Dendritic cell treated with granulocyte-macrophage colony-stimulating factor and Interleukin-4, amounts not matched to agents 40 ng/mL and 50 ng/mL, for 4 days (primary cell): ENCODE measurements around the gene ADAMTS17.

Experiments used
- H3K27ac Mint-ChIP-seq: one replicate; pipeline ENCODE4 v1.8.0; 2022; ENCODE audit warnings: mild to moderate bottlenecking, mixed read lengths
- H3K27me3 Mint-ChIP-seq: one replicate; pipeline ENCODE4 v1.8.0; 2022; ENCODE audit warnings: mild to moderate bottlenecking, mixed read lengths
- H3K36me3 Mint-ChIP-seq: one replicate; pipeline ENCODE4 v1.8.0; 2022; ENCODE audit warnings: low read depth, mixed read lengths
- H3K4me1 Mint-ChIP-seq: one replicate; pipeline ENCODE4 v1.8.0; 2022; ENCODE audit warnings: low read depth, mixed read lengths
- H3K4me3 Mint-ChIP-seq: one replicate; pipeline ENCODE4 v1.8.0; 2022; ENCODE audit warnings: mild to moderate bottlenecking, moderate library complexity, mixed read lengths
- H3K9me3 Mint-ChIP-seq: one replicate; pipeline ENCODE4 v1.8.0; 2022; ENCODE audit warnings: mixed read lengths
- intact Hi-C: fragments of 100-400 bp; cut with micrococcal nuclease; formaldehyde crosslinking; loops from one replicate; pipeline ENCODE4 v1.15.0; 2022

Gene ADAMTS17

GRCh38 chr15:100158356-100158755 lies 183.4 kb downstream of the ADAMTS17 start:
- Mint-ChIP-seq H3K36me3 (no peaks in the 10 kb centered on the region), H3K27ac (no peak overlapping the region), H3K9me3 (no peaks in the 10 kb centered on the region), H3K4me1 (no peaks in the 10 kb centered on the region), H3K4me3 (no peak overlapping the region), H3K27me3 (no peaks in the 10 kb centered on the region)
- intact Hi-C loops = no loop called here

GRCh38 chr15:100156201-100156600 lies 185.6 kb downstream of the ADAMTS17 start:
- no peak overlapping the region for H3K27ac Mint-ChIP-seq
- no peaks in the 10 kb centered on the region for H3K9me3 Mint-ChIP-seq
- H3K4me1 Mint-ChIP-seq = no peaks in the 10 kb centered on the region
- no peak overlapping the region for H3K4me3 Mint-ChIP-seq
- no peaks in the 10 kb centered on the region for H3K27me3 Mint-ChIP-seq
- intact Hi-C loops = no loop called here
- no peaks in the 10 kb centered on the region for H3K36me3 Mint-ChIP-seq

GRCh38 chr15:100154338-100154737 lies 187.4 kb downstream of the ADAMTS17 start:
- no peaks in the 10 kb centered on the region for H3K4me1 Mint-ChIP-seq
- H3K4me3 Mint-ChIP-seq = no peak overlapping the region
- intact Hi-C loops = no loop called here
- peaks cover 14% of the 10 kb centered on the region for H3K9me3 Mint-ChIP-seq
- H3K27ac Mint-ChIP-seq = no peak overlapping the region
- H3K27me3 Mint-ChIP-seq = no peaks in the 10 kb centered on the region
- no peaks in the 10 kb centered on the region for H3K36me3 Mint-ChIP-seq

- H3K4me1 Mint-ChIP-seq = no peaks in the 10 kb centered on the region
- no peaks in the 10 kb centered on the region for H3K36me3 Mint-ChIP-seq
- no peak overlapping the region for H3K27ac Mint-ChIP-seq
- no peaks in the 10 kb centered on the region for H3K27me3 Mint-ChIP-seq
- intact Hi-C loops = no loop called here
- H3K9me3 Mint-ChIP-seq = peaks cover 33% of the 10 kb centered on the region
- no peak overlapping the region for H3K4me3 Mint-ChIP-seq
Observed at GRCh38 chr15:100152463-100152862, 189.3 kb downstream of the ADAMTS17 start.

- Mint-ChIP-seq H3K27me3 (no peaks in the 10 kb centered on the region), H3K36me3 (no peaks in the 10 kb centered on the region), H3K9me3 (peaks cover 43% of the 10 kb centered on the region), H3K27ac (no peak overlapping the region), H3K4me1 (no peaks in the 10 kb centered on the region), H3K4me3 (no peak overlapping the region)
- intact Hi-C loops = no loop called here
Observed at GRCh38 chr15:100150906-100151305, 190.9 kb downstream of the ADAMTS17 start.

GRCh38 chr15:100147828-100148227 lies 193.9 kb downstream of the ADAMTS17 start:
- H3K27ac Mint-ChIP-seq = no peak overlapping the region
- intact Hi-C loops = no loop called here
- H3K27me3 Mint-ChIP-seq = no peaks in the 10 kb centered on the region
- H3K4me3 Mint-ChIP-seq = no peak overlapping the region
- peaks cover 43% of the 10 kb centered on the region for H3K9me3 Mint-ChIP-seq
- H3K36me3 Mint-ChIP-seq = no peaks in the 10 kb centered on the region
- no peaks in the 10 kb centered on the region for H3K4me1 Mint-ChIP-seq

GRCh38 chr15:100143378-100143777 lies 198.4 kb downstream of the ADAMTS17 start:
- Mint-ChIP-seq H3K4me3 (no peak overlapping the region), H3K9me3 (peaks cover 19% of the 10 kb centered on the region), H3K4me1 (no peaks in the 10 kb centered on the region), H3K27ac (no peak overlapping the region), H3K36me3 (no peaks in the 10 kb centered on the region), H3K27me3 (no peaks in the 10 kb centered on the region)
- intact Hi-C loops = no loop called here

GRCh38 chr15:100141311-100142001 lies 200.3 kb downstream of the ADAMTS17 start:
- Mint-ChIP-seq H3K27ac (no peak overlapping the region), H3K4me3 (no peak overlapping the region), H3K4me1 (no peaks in the 10 kb centered on the region), H3K36me3 (no peaks in the 10 kb centered on the region), H3K27me3 (no peaks in the 10 kb centered on the region), H3K9me3 (no peaks in the 10 kb centered on the region)
- intact Hi-C loops = no loop called here

GRCh38 chr15:100140527-100141308 lies 201.1 kb downstream of the ADAMTS17 start:
- Mint-ChIP-seq H3K4me1 (no peaks in the 10 kb centered on the region), H3K4me3 (no peak overlapping the region), H3K27ac (no peak overlapping the region), H3K9me3 (no peaks in the 10 kb centered on the region), H3K27me3 (no peaks in the 10 kb centered on the region), H3K36me3 (no peaks in the 10 kb centered on the region)
- intact Hi-C loops = no loop called here

- no peak overlapping the region for H3K4me3 Mint-ChIP-seq
- H3K4me1 Mint-ChIP-seq = no peaks in the 10 kb centered on the region
- intact Hi-C loops = no loop called here
- no peaks in the 10 kb centered on the region for H3K36me3 Mint-ChIP-seq
- H3K27me3 Mint-ChIP-seq = no peaks in the 10 kb centered on the region
- no peak overlapping the region for H3K27ac Mint-ChIP-seq
- H3K9me3 Mint-ChIP-seq = no peaks in the 10 kb centered on the region
Observed at GRCh38 chr15:100134586-100134985, 207.2 kb downstream of the ADAMTS17 start.

- H3K9me3 Mint-ChIP-seq = no peaks in the 10 kb centered on the region
- no peaks in the 10 kb centered on the region for H3K27me3 Mint-ChIP-seq
- no peaks in the 10 kb centered on the region for H3K4me1 Mint-ChIP-seq
- H3K36me3 Mint-ChIP-seq = no peaks in the 10 kb centered on the region
- H3K27ac Mint-ChIP-seq = no peak overlapping the region
- intact Hi-C loops = no loop called here
- H3K4me3 Mint-ChIP-seq = no peak overlapping the region
Observed at GRCh38 chr15:100134089-100134583, 207.6 kb downstream of the ADAMTS17 start.

GRCh38 chr15:100133001-100133400 lies 208.8 kb downstream of the ADAMTS17 start:
- Mint-ChIP-seq H3K36me3 (no peaks in the 10 kb centered on the region), H3K4me1 (no peaks in the 10 kb centered on the region), H3K27ac (no peak overlapping the region), H3K9me3 (no peaks in the 10 kb centered on the region), H3K27me3 (no peaks in the 10 kb centered on the region), H3K4me3 (no peak overlapping the region)
- intact Hi-C loops = no loop called here

GRCh38 chr15:100132309-100132708 lies 209.5 kb downstream of the ADAMTS17 start:
- intact Hi-C loops = no loop called here
- Mint-ChIP-seq H3K4me1 (no peaks in the 10 kb centered on the region), H3K4me3 (no peak overlapping the region), H3K9me3 (no peaks in the 10 kb centered on the region), H3K36me3 (no peaks in the 10 kb centered on the region), H3K27ac (no peak overlapping the region), H3K27me3 (no peaks in the 10 kb centered on the region)

GRCh38 chr15:100131321-100132224 lies 210.2 kb downstream of the ADAMTS17 start:
- Mint-ChIP-seq H3K27ac (no peak overlapping the region), H3K9me3 (no peaks in the 10 kb centered on the region), H3K4me1 (no peaks in the 10 kb centered on the region), H3K4me3 (peak overlapping the region; percentile 65), H3K36me3 (no peaks in the 10 kb centered on the region), H3K27me3 (no peaks in the 10 kb centered on the region)
- intact Hi-C loops = no loop called here
